ENCODE data around the gene FHL2.

GRCh38 chr2:105383432-105384166, 15.3 kb downstream of the FHL2 start:
- TF ChIP-seq MAX (IDR thresholded peaks at IDR 0.05; ENCODE audit: insufficient read depth, insufficient read length), result no peak
- no peak for TF ChIP-seq POLR2A (IDR thresholded peaks at IDR 0.05; ENCODE audit: low read depth, low read length)
- TF ChIP-seq CTCF (IDR thresholded peaks at IDR 0.05; ENCODE audit: extremely low read depth in 1 of 2, insufficient read depth in 1 of 2, low read depth in 1 of 2, low read length in 2 of 2), result no peak
- TF ChIP-seq EZH2 (IDR thresholded peaks at IDR 0.05; ENCODE audit: borderline replicate concordance, low read depth, low read length, severe bottlenecking), result no peak

All from endothelial cell of umbilical vein (primary cell).